Loucy (cell line): ENCODE results near the gene ISCU.
"Not testable (repeated sequence)": the region's sequence is repeated elsewhere in the genome, so short reads cannot be mapped to it uniquely, and the experiment has no call there.

Experiments used
- H2AFZ ChIP-seq: fragments of 200-600 bp; sonication (generic); 2 replicates; pipeline ENCODE4 v1.6.0; 2016; ENCODE audit warnings: antibody characterized with exemption, mild to moderate bottlenecking, low read length, moderate library complexity
- H3F3A ChIP-seq: fragments of 200-600 bp; 2 replicates; pipeline ENCODE4 v1.6.0; 2016; ENCODE audit warnings: antibody characterized with exemption, low read depth, mild to moderate bottlenecking
- H3K27me3 ChIP-seq: fragments of 200-600 bp; sonication (generic); 2 replicates; pipeline ENCODE4 v1.6.1; 2014; ENCODE audit warnings: low read length, mild to moderate bottlenecking; ENCODE audit not compliant: insufficient read depth, poor library complexity, severe bottlenecking
- H3K36me3 ChIP-seq: fragments of 200-600 bp; sonication (generic); 2 replicates; pipeline ENCODE4 v1.6.1; 2016; ENCODE audit warnings: low read length; ENCODE audit not compliant: insufficient read depth
- H3K4me1 ChIP-seq: fragments of 200-600 bp; sonication (generic); 2 replicates; pipeline ENCODE4 v1.5.1; 2014; ENCODE audit warnings: low read length, mild to moderate bottlenecking; ENCODE audit not compliant: insufficient read depth, poor library complexity, severe bottlenecking
- H3K4me2 ChIP-seq: fragments of 200-600 bp; sonication (generic); 2 replicates; pipeline ENCODE4 v1.6.0; 2014; ENCODE audit warnings: antibody characterized with exemption, low read length, low read depth, mild to moderate bottlenecking; ENCODE audit not compliant: poor library complexity, severe bottlenecking
- H3K4me3 ChIP-seq: fragments of 200-600 bp; sonication (generic); 2 replicates; pipeline ENCODE4 v1.5.1; 2014; ENCODE audit warnings: low read length, mild to moderate bottlenecking, mixed read lengths; ENCODE audit not compliant: poor library complexity, severe bottlenecking
- H3K79me2 ChIP-seq: fragments of 200-600 bp; sonication (generic); 2 replicates; pipeline ENCODE4 v1.6.1; 2014; ENCODE audit warnings: low read length; ENCODE audit not compliant: insufficient read depth
- H3K9ac ChIP-seq: fragments of 200-600 bp; sonication (generic); 2 replicates; pipeline ENCODE4 v1.6.0; 2014; ENCODE audit warnings: mild to moderate bottlenecking, low read depth, low read length, moderate library complexity; ENCODE audit not compliant: poor library complexity, severe bottlenecking
- H3K9me2 ChIP-seq: fragments of 200-600 bp; sonication (generic); replicated peaks from 2 replicates; pipeline ENCODE4 v1.6.1; 2016; ENCODE audit warnings: low read depth, low read length, mixed read lengths
- H3K9me3 ChIP-seq: fragments of 200-600 bp; sonication (generic); 2 replicates; pipeline ENCODE4 v1.6.1; 2014; ENCODE audit warnings: mild to moderate bottlenecking, antibody characterized with exemption, low read length, low read depth; ENCODE audit not compliant: insufficient read depth
- H4K20me1 ChIP-seq: fragments of 200-600 bp; sonication (generic); 2 replicates; pipeline ENCODE4 v1.6.0; 2014; ENCODE audit warnings: antibody characterized with exemption, low read length, mild to moderate bottlenecking; ENCODE audit not compliant: insufficient read depth, poor library complexity, severe bottlenecking
- CTCF ChIP-seq: fragments of 200-600 bp; sonication (generic); conservative IDR thresholded peaks from 2 replicates; pipeline ENCODE4 v1.5.1; 2014; ENCODE audit warnings: mild to moderate bottlenecking, antibody characterized with exemption, low read length
- EZH2phosphoT487 ChIP-seq: fragments of 200-600 bp; IDR thresholded peaks from 2 replicates; pipeline ENCODE4 v1.6.1; 2018; ENCODE audit warnings: antibody characterized with exemption, mild to moderate bottlenecking, moderate library complexity, borderline replicate concordance

The ISCU gene

GRCh38 chr12:108616941-108617858 is 54.8 kb downstream of the ISCU start:
- Histone ChIP-seq H3K9ac (peak overlapping the region; percentile 69), H3K36me3 (no peaks in the 10 kb centered on the region), H2AFZ (no peak overlapping the region), H3K9me3 (no peaks in the 10 kb centered on the region), H3K4me2 (peak overlapping the region; percentile 70), H3F3A (no peaks in the 10 kb centered on the region), H3K4me3 (peak overlapping the region; percentile 51), H3K9me2 (no peaks in the 10 kb centered on the region), H4K20me1 (no peaks in the 10 kb centered on the region), H3K4me1 (peaks cover 22% of the 10 kb centered on the region), H3K79me2 (no peaks in the 10 kb centered on the region), H3K27me3 (no peaks in the 10 kb centered on the region)
- TF ChIP-seq EZH2phosphoT487 (no peak), CTCF (no peak)

DNA sequence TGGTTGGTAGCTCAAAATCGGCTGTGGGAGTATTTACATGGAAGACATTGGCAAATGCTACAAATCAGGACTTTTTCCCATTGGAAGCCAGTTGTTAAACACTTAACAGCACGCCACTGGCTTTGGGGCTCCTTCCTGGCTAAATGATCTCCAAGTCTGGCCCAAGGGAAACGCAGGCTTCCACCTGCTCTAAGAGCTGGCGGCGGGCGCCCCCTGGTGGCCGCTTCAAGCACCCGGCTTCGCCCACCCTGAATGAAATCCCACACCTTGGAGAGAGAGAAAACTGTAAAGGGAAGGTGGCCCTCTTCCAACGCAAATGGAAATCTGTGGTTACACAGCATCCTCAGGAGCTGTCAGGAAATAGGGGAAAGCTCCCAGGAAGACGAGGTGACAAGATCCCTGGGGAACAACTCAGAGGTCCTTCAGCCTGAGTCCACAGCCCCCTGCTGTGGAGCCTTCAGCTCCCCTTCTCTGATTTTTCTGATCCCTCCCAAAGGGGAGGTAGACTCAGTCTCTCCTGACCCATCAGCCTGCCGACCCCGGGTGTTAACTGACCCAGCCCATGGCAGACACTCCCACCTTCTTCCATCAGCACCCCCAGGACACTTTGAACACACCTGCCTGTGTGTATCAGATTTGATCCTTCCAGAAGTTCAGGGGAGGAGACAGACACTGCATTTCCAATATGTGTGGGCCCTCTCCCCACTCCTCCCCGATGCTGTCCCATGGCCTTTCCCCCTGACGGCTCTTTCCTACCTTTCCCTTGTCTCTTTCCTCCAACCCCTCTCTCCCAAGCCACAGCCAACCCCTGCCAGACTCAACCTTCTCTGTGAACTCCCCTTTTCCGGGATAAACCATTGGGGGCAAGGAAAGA is 55.9 kb downstream of the ISCU start:
- Histone ChIP-seq H3K4me2 (peak overlapping the region; percentile 70), H3K36me3 (no peaks in the 10 kb centered on the region), H3K9ac (peak overlapping the region; percentile 69), H3K79me2 (no peaks in the 10 kb centered on the region), H3K4me1 (peaks cover 23% of the 10 kb centered on the region), H3K9me3 (no peaks in the 10 kb centered on the region), H2AFZ (peak overlapping the region; percentile 67; the same call in 1 of the 2 replicates), H3K4me3 (no peak overlapping the region), H3K27me3 (no peaks in the 10 kb centered on the region), H3F3A (no peaks in the 10 kb centered on the region), H3K9me2 (no peaks in the 10 kb centered on the region), H4K20me1 (no peaks in the 10 kb centered on the region)
- TF ChIP-seq EZH2phosphoT487 = no peak
- TF ChIP-seq CTCF = peak; percentile 98

DNA sequence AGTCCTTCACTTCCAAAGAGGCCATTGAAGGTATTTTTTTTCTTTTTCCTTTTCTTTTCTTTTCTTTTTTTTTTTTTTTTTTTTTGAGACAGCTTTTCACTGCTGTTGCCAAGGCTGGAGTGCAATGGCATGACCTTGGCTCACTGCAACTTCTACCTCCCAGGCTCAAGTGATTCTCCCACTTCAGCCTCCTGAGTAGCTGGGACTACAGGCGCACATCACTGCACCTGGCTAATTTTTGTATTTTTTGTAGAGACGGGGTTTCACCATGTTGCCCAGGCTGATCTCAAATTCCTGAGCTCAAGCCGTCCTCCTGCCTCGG is 56.5 kb downstream of the ISCU start:
- not testable (repeated sequence) for H3K4me3 ChIP-seq, H3F3A ChIP-seq, H3K79me2 ChIP-seq, H3K9me3 ChIP-seq, H3K9me2 ChIP-seq, H2AFZ ChIP-seq, H3K4me2 ChIP-seq, H3K36me3 ChIP-seq, H3K27me3 ChIP-seq, H3K9ac ChIP-seq, H4K20me1 ChIP-seq
- H3K4me1 ChIP-seq = peaks cover 23% of the 10 kb centered on the region
